ENCODE results near the gene PTPRK.

DNA sequence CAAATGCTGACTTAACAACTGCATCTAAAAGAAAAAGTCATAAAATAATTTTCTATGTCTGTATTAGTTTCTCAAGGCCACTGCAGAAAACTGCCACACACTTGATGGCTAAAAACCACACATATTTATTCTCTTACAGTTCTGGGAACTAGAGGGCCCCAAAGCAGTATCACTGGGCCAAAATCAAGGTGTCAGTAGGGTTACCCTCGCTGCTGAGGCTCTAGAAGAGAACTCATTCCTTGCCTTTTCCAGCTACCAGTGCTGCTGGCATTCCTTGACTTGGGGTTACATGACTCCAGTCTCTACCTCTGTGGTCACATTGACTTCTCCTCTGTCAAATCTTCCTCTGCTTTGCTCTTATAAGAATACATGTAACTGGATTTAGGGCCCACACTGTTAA, 494.9 kb downstream of the PTPRK start:
- TF ChIP-seq, protein P1, sequence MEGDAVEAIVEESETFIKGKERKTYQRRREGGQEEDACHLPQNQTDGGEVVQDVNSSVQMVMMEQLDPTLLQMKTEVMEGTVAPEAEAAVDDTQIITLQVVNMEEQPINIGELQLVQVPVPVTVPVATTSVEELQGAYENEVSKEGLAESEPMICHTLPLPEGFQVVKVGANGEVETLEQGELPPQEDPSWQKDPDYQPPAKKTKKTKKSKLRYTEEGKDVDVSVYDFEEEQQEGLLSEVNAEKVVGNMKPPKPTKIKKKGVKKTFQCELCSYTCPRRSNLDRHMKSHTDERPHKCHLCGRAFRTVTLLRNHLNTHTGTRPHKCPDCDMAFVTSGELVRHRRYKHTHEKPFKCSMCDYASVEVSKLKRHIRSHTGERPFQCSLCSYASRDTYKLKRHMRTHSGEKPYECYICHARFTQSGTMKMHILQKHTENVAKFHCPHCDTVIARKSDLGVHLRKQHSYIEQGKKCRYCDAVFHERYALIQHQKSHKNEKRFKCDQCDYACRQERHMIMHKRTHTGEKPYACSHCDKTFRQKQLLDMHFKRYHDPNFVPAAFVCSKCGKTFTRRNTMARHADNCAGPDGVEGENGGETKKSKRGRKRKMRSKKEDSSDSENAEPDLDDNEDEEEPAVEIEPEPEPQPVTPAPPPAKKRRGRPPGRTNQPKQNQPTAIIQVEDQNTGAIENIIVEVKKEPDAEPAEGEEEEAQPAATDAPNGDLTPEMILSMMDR (IDR thresholded peaks at IDR 0.05), result no peak
- TF ChIP-seq POLR2A (IDR thresholded peaks at IDR 0.05), result no peak
